SU-DHL-6 (cell line): ENCODE measurements around the gene ALKBH2.

ENCODE experiments used
- H2AFZ ChIP-seq: fragments of 200-600 bp; sonication (generic); 2 replicates; pipeline ENCODE4 v1.6.1; 2014; ENCODE audit warnings: low read depth, mild to moderate bottlenecking, moderate library complexity, mixed read lengths, antibody characterized with exemption, low read length; ENCODE audit not compliant: severe bottlenecking
- H3F3A ChIP-seq: fragments of 200-600 bp; shearing (Covaris generic); 2 replicates; pipeline ENCODE4 v1.6.0; 2016; ENCODE audit warnings: antibody characterized with exemption, mild to moderate bottlenecking; ENCODE audit not compliant: insufficient read depth
- H3K27ac ChIP-seq: fragments of 200-600 bp; sonication (generic); 2 replicates; pipeline ENCODE4 v1.5.1; 2016; ENCODE audit warnings: low read depth, mild to moderate bottlenecking, low read length, moderate library complexity, mixed read lengths
- H3K27me3 ChIP-seq: fragments of 200-600 bp; sonication (generic), shearing (Covaris generic); 2 replicates; pipeline ENCODE4 v1.6.0; 2014; ENCODE audit warnings: mild to moderate bottlenecking, low read length
- H3K36me3 ChIP-seq: fragments of 200-600 bp; sonication (generic); 2 replicates; pipeline ENCODE4 v1.6.1; 2014; ENCODE audit warnings: mild to moderate bottlenecking, low read length, mixed read lengths
- H3K4me2 ChIP-seq: fragments of 300-600, 200-600 bp; shearing (Covaris generic), sonication (generic); 2 replicates; pipeline ENCODE4 v1.6.0; 2014; ENCODE audit warnings: low read length, low read depth, mild to moderate bottlenecking; ENCODE audit not compliant: poor library complexity, severe bottlenecking
- H3K4me3 ChIP-seq: fragments of 200-600 bp; sonication (generic); 2 replicates; pipeline ENCODE4 v1.5.1; 2014; ENCODE audit warnings: antibody characterized with exemption, low read length, mild to moderate bottlenecking, mixed read lengths; ENCODE audit not compliant: insufficient read depth, poor library complexity, severe bottlenecking
- H3K79me2 ChIP-seq: fragments of 200-600 bp; sonication (generic); 2 replicates; pipeline ENCODE4 v1.6.1; 2014; ENCODE audit warnings: mild to moderate bottlenecking, low read length, moderate library complexity; ENCODE audit not compliant: insufficient read depth
- H3K9ac ChIP-seq: fragments of 200-600 bp; sonication (generic); 2 replicates; pipeline ENCODE4 v1.7.0; 2014; ENCODE audit warnings: mild to moderate bottlenecking, low read length
- H3K9me2 ChIP-seq: fragments of 200-600 bp; sonication (generic); replicated peaks from 2 replicates; pipeline ENCODE4 v1.6.1; 2014; ENCODE audit warnings: low read length; ENCODE audit not compliant: insufficient read depth
- H3K9me3 ChIP-seq: fragments of 200-600 bp; sonication (generic); 2 replicates; pipeline ENCODE4 v1.6.1; 2014; ENCODE audit warnings: low read length, mixed read lengths; ENCODE audit not compliant: insufficient read depth
- H4K20me1 ChIP-seq: fragments of 200-600 bp; sonication (generic); 2 replicates; pipeline ENCODE4 v1.6.1; 2014; ENCODE audit warnings: low read depth, mild to moderate bottlenecking, antibody characterized with exemption, low read length, moderate library complexity, mixed read lengths
- CTCF ChIP-seq: fragments of 200-600 bp; sonication (generic); IDR thresholded peaks from one replicate; pipeline ENCODE4 v1.5.1; 2017; ENCODE audit warnings: antibody characterized with exemption, mild to moderate bottlenecking, low read length, moderate library complexity; ENCODE audit not compliant: insufficient read depth, poor library complexity, severe bottlenecking
- EZH2phosphoT487 ChIP-seq: fragments of 200-600 bp; sonication (generic), shearing (Covaris generic); conservative IDR thresholded peaks from 2 replicates; pipeline ENCODE4 v1.6.1; 2018; ENCODE audit warnings: mild to moderate bottlenecking, antibody characterized with exemption, low read length, moderate library complexity, mixed read lengths

Gene ALKBH2

GRCh38 chr12:109074866-109075265 is 18.4 kb downstream of the ALKBH2 start:
- H4K20me1 ChIP-seq: no peaks in the 10 kb centered on the region
- H3K36me3 ChIP-seq: peaks cover 41% of the 10 kb centered on the region
- H3K9me3 ChIP-seq: no peaks in the 10 kb centered on the region
- TF ChIP-seq CTCF (no peak), EZH2phosphoT487 (no peak)
- no peak overlapping the region for H3K9ac ChIP-seq
- H3K27me3 ChIP-seq: no peaks in the 10 kb centered on the region
- no peak overlapping the region for H3K27ac ChIP-seq
- H3K79me2 ChIP-seq: no peaks in the 10 kb centered on the region
- no peaks in the 10 kb centered on the region for H3F3A ChIP-seq
- H3K9me2 ChIP-seq: no peaks in the 10 kb centered on the region
- H2AFZ ChIP-seq: no peak overlapping the region
- H3K4me2 ChIP-seq: no peak overlapping the region
- H3K4me3 ChIP-seq: no peak overlapping the region

- Histone ChIP-seq H3K9me2 (no peaks in the 10 kb centered on the region), H3K36me3 (peaks cover 24% of the 10 kb centered on the region), H3K4me2 (no peak overlapping the region), H3K79me2 (no peaks in the 10 kb centered on the region), H3K27ac (no peak overlapping the region), H3K9me3 (no peaks in the 10 kb centered on the region), H3K27me3 (no peaks in the 10 kb centered on the region), H3K4me3 (no peak overlapping the region), H3K9ac (no peak overlapping the region), H2AFZ (no peak overlapping the region), H3F3A (no peaks in the 10 kb centered on the region), H4K20me1 (no peaks in the 10 kb centered on the region)
- TF ChIP-seq EZH2phosphoT487 (no peak), CTCF (no peak)
These were observed 23.7 kb downstream of the ALKBH2 start for GRCh38 chr12:109069307-109070271.

- H3K9me3 ChIP-seq: no peaks in the 10 kb centered on the region
- no peaks in the 10 kb centered on the region for H3K79me2 ChIP-seq
- H3K9me2 ChIP-seq: no peaks in the 10 kb centered on the region
- H2AFZ ChIP-seq: no peak overlapping the region
- no peak for TF ChIP-seq CTCF
- TF ChIP-seq EZH2phosphoT487: no peak
- H3K9ac ChIP-seq: no peak overlapping the region
- peaks cover 19% of the 10 kb centered on the region for H3F3A ChIP-seq
- no peaks in the 10 kb centered on the region for H4K20me1 ChIP-seq
- H3K4me2 ChIP-seq: no peak overlapping the region
- H3K27ac ChIP-seq: no peak overlapping the region
- H3K36me3 ChIP-seq: peaks cover 7% of the 10 kb centered on the region; the same call in 1 of the 2 replicates
- no peak overlapping the region for H3K4me3 ChIP-seq
- no peaks in the 10 kb centered on the region for H3K27me3 ChIP-seq
These were observed 27.4 kb downstream of the ALKBH2 start for GRCh38 chr12:109065853-109066193.
